H9 (cell line): ENCODE results near the gene XIRP2. TPM values are rescaled to one million over a fixed set of nuclear protein-coding genes. Genes with fewer than 3 reads are reported as not detected.

Source experiments
- DNase-seq: peaks from one replicate; pipeline ENCODE4 v3.0.0-alpha.2; 2017
- H2AFZ ChIP-seq: one replicate; pipeline ENCODE4 v1.6.1; 2013; ENCODE audit warnings: mild to moderate bottlenecking, low read length, control low read depth, moderate library complexity
- H2AK5ac ChIP-seq: 2 replicates; pipeline ENCODE4 v1.6.1; 2013; ENCODE audit warnings: low read length, control low read depth, mixed read lengths; ENCODE audit not compliant: insufficient read length
- H2BK120ac ChIP-seq: one replicate; pipeline ENCODE4 v1.6.1; 2013; ENCODE audit warnings: low read depth, mild to moderate bottlenecking, low read length, control low read depth, inconsistent platforms; ENCODE audit not compliant: poor library complexity, severe bottlenecking
- H2BK12ac ChIP-seq: 2 replicates; pipeline ENCODE4 v1.6.1; 2013; ENCODE audit warnings: low read length, control low read depth, mixed read lengths, low read depth; ENCODE audit not compliant: insufficient read length
- H2BK15ac ChIP-seq: 2 replicates; pipeline ENCODE4 v1.6.1; 2013; ENCODE audit warnings: low read depth, low read length, control low read depth
- H2BK20ac ChIP-seq: one replicate; pipeline ENCODE4 v1.6.1; 2013; ENCODE audit warnings: low read depth, mild to moderate bottlenecking, low read length, control low read depth, inconsistent platforms; ENCODE audit not compliant: poor library complexity, severe bottlenecking
- H2BK5ac ChIP-seq: 2 replicates; pipeline ENCODE4 v1.6.1; 2013; ENCODE audit warnings: low read length, control low read depth, mixed read lengths; ENCODE audit not compliant: insufficient read length
- H3K14ac ChIP-seq: 2 replicates; pipeline ENCODE4 v1.6.1; 2013; ENCODE audit warnings: low read length, control low read depth; ENCODE audit not compliant: insufficient read depth
- H3K18ac ChIP-seq: 2 replicates; pipeline ENCODE4 v1.6.1; 2013; ENCODE audit warnings: low read depth, mild to moderate bottlenecking, mixed read lengths, low read length, control low read depth; ENCODE audit not compliant: insufficient read length
- H3K23ac ChIP-seq: 2 replicates; pipeline ENCODE4 v1.6.1; 2013; ENCODE audit warnings: low read length, control low read depth, mixed read lengths, low read depth; ENCODE audit not compliant: insufficient read length
- H3K23me2 ChIP-seq: 2 replicates; pipeline ENCODE4 v1.6.1; 2013; ENCODE audit warnings: low read depth, mild to moderate bottlenecking, mixed read lengths, low read length, control low read depth; ENCODE audit not compliant: insufficient read length, poor library complexity, severe bottlenecking
- H3K27ac ChIP-seq: 2 replicates; pipeline ENCODE4 v1.5.1; 2013; ENCODE audit warnings: low read length, control low read depth, mixed read lengths, low read depth; ENCODE audit not compliant: insufficient read length
- H3K27me3 ChIP-seq: 2 replicates; pipeline ENCODE4 v1.6.1; 2013; ENCODE audit warnings: low read length, control low read depth, inconsistent platforms; ENCODE audit not compliant: insufficient read depth
- H3K4ac ChIP-seq: 2 replicates; pipeline ENCODE4 v1.6.1; 2013; ENCODE audit warnings: low read depth, mild to moderate bottlenecking, control low read depth, inconsistent platforms, low read length, moderate library complexity
- H3K4me1 ChIP-seq: 2 replicates; pipeline ENCODE4 v1.6.1; 2013; ENCODE audit warnings: low read length, control low read depth, inconsistent platforms; ENCODE audit not compliant: insufficient read depth
- H3K4me2 ChIP-seq: 2 replicates; pipeline ENCODE4 v1.6.1; 2013; ENCODE audit warnings: low read length, control low read depth, mixed read lengths; ENCODE audit not compliant: insufficient read length, insufficient read depth
- H3K56ac ChIP-seq: 2 replicates; pipeline ENCODE4 v1.6.1; 2013; ENCODE audit warnings: low read depth, mild to moderate bottlenecking, mixed read lengths, low read length, control low read depth; ENCODE audit not compliant: insufficient read length
- H3K79me1 ChIP-seq: 2 replicates; pipeline ENCODE4 v1.6.1; 2013; ENCODE audit warnings: low read depth, mild to moderate bottlenecking, moderate library complexity, low read length, control low read depth, inconsistent platforms; ENCODE audit not compliant: insufficient read depth, poor library complexity, severe bottlenecking
- H3K79me2 ChIP-seq: 2 replicates; pipeline ENCODE4 v1.6.1; 2013; ENCODE audit warnings: low read length, control low read depth, inconsistent platforms; ENCODE audit not compliant: insufficient read depth
- H3K9ac ChIP-seq: 2 replicates; pipeline ENCODE4 v1.6.1; 2013; ENCODE audit warnings: low read length, control low read depth, mixed read lengths; ENCODE audit not compliant: insufficient read length; ENCODE audit errors: extremely low read depth
- H3K9me3 ChIP-seq: one replicate; pipeline ENCODE4 v1.6.1; 2013; ENCODE audit warnings: low read depth, low read length, inconsistent platforms; ENCODE audit not compliant: control insufficient read depth
- H3T11ph ChIP-seq: one replicate; pipeline ENCODE4 v1.6.1; 2013; ENCODE audit warnings: mild to moderate bottlenecking, low read length, control low read depth, inconsistent platforms
- H4K20me1 ChIP-seq: one replicate; pipeline ENCODE4 v1.6.1; 2013; ENCODE audit not compliant: control insufficient read depth, insufficient read length, insufficient read depth
- H4K5ac ChIP-seq: 2 replicates; pipeline ENCODE4 v1.6.1; 2013; ENCODE audit warnings: low read depth, mild to moderate bottlenecking, mixed read lengths, low read length, control low read depth; ENCODE audit not compliant: insufficient read length
- H4K8ac ChIP-seq: replicated peaks from 2 replicates; pipeline ENCODE4 v1.6.1; 2013; ENCODE audit warnings: low read length, control low read depth, mixed read lengths, low read depth; ENCODE audit not compliant: insufficient read length
- H4K91ac ChIP-seq: 2 replicates; pipeline ENCODE4 v1.6.1; 2013; ENCODE audit warnings: low read depth, mild to moderate bottlenecking, moderate library complexity, mixed read lengths, low read length, control low read depth; ENCODE audit not compliant: insufficient read length
- H3K27ac Mint-ChIP-seq, 3 experiments: 2 replicates in 2 of 3; 3 replicates in 1 of 3; pipeline ENCODE4 v1.8.0; 2020 to 2021; ENCODE audit warnings: mixed read lengths in 3 of 3, mild to moderate bottlenecking in 1 of 3, moderate library complexity in 1 of 3
- H3K27me3 Mint-ChIP-seq: 2 replicates; pipeline ENCODE4 v1.8.0; 2021; ENCODE audit warnings: low read depth, mild to moderate bottlenecking, moderate library complexity, mixed read lengths
- H3K36me3 Mint-ChIP-seq, 3 experiments: 2 replicates in 2 of 3; 3 replicates in 1 of 3; pipeline ENCODE4 v1.8.0; 2020 to 2021; ENCODE audit warnings: low read depth in 3 of 3, mixed read lengths in 3 of 3; ENCODE audit not compliant: insufficient read depth in 1 of 3
- H3K4me1 Mint-ChIP-seq, 2 experiments: 2 replicates each; pipeline ENCODE4 v1.8.0; 2020; ENCODE audit warnings: mixed read lengths in 2 of 2
- H3K4me3 Mint-ChIP-seq, 2 experiments: 2 replicates in 1 of 2; 3 replicates in 1 of 2; pipeline ENCODE4 v1.8.0; 2020 to 2021; ENCODE audit warnings: mild to moderate bottlenecking in 2 of 2, mixed read lengths in 2 of 2, moderate library complexity in 1 of 2
- H3K9me3 Mint-ChIP-seq, 2 experiments: 2 replicates in 1 of 2; 3 replicates in 1 of 2; pipeline ENCODE4 v1.8.0; 2020; ENCODE audit warnings: mild to moderate bottlenecking in 2 of 2, mixed read lengths in 2 of 2, moderate library complexity in 1 of 2
- WGBS: extraction: QIAGEN DNeasy Blood & Tissue Kit; methylation state at CpG from one replicate; pipeline ENCODE4 v1.1.7; 2013; ENCODE audit warnings: missing lambda C conversion rate, low lambda C conversion rate, mixed read lengths; ENCODE audit not compliant: insufficient read length; ENCODE audit errors: extremely low coverage; 5-methylcytosine and 5-hydroxymethylcytosine counted together
- total RNA-seq: library from RNA; stranded (reverse); gene quantifications from 2 replicates; pipeline ENCODE4 v1.2.1, GENCODE V29; 2021
- TF ChIP-seq, protein P1 (sequence below): fragments of 200-600 bp; sonication (generic); conservative IDR thresholded peaks from 3 replicates; pipeline ENCODE4 v1.8.0; 2021; ENCODE audit warnings: antibody characterized with exemption, mild to moderate bottlenecking

The XIRP2 gene
- total RNA-seq, 1 experiment from 2014 or later = 0.07 TPM

DNA sequence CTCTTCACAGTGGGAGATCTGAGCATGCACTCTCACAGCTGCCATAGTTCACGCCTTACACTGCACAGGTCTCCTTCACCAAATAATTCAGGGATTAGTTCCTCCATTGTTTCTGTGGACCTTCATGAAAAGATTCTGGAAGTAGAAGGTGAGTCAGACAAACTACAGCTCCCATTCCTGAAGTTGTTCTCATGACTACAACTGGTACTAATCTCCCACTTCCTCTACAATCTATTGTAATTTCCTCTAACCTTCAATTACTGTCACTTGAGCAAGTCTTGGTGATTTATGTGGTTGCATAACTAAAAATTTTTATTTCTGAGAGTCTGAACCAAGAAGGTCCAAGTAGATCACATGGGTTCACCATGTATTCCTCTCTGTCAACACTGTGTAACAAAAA lies 128.7 kb downstream of the XIRP2 start:
- TF ChIP-seq, protein P1, sequence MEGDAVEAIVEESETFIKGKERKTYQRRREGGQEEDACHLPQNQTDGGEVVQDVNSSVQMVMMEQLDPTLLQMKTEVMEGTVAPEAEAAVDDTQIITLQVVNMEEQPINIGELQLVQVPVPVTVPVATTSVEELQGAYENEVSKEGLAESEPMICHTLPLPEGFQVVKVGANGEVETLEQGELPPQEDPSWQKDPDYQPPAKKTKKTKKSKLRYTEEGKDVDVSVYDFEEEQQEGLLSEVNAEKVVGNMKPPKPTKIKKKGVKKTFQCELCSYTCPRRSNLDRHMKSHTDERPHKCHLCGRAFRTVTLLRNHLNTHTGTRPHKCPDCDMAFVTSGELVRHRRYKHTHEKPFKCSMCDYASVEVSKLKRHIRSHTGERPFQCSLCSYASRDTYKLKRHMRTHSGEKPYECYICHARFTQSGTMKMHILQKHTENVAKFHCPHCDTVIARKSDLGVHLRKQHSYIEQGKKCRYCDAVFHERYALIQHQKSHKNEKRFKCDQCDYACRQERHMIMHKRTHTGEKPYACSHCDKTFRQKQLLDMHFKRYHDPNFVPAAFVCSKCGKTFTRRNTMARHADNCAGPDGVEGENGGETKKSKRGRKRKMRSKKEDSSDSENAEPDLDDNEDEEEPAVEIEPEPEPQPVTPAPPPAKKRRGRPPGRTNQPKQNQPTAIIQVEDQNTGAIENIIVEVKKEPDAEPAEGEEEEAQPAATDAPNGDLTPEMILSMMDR = no peak
- Mint-ChIP-seq H3K4me1 (no peaks in the 10 kb centered on the region), H3K36me3 (no peaks in the 10 kb centered on the region), H3K27me3 (no peaks in the 10 kb centered on the region), H3K9me3 (no peaks in the 10 kb centered on the region), H3K4me3 (no peak overlapping the region), H3K27ac (no peak overlapping the region)
- Histone ChIP-seq H3K23me2 (no peaks in the 10 kb centered on the region), H3K79me2 (no peaks in the 10 kb centered on the region), H2BK20ac (no peak overlapping the region), H2AK5ac (no peak overlapping the region), H2BK12ac (no peak overlapping the region), H3K79me1 (no peaks in the 10 kb centered on the region), H3T11ph (no peak overlapping the region), H3K56ac (no peak overlapping the region), H3K23ac (no peak overlapping the region), H3K27ac (no peak overlapping the region), H3K9me3 (no peaks in the 10 kb centered on the region), H2BK5ac (no peak overlapping the region), H3K9ac (no peak overlapping the region), H3K4me2 (no peak overlapping the region), H4K8ac (no peak overlapping the region), H3K27me3 (no peaks in the 10 kb centered on the region), H4K91ac (no peak overlapping the region), H2BK120ac (no peak overlapping the region), H4K20me1 (no peaks in the 10 kb centered on the region), H3K18ac (no peak overlapping the region), H3K4me1 (no peaks in the 10 kb centered on the region), H4K5ac (no peak overlapping the region), H3K14ac (no peak overlapping the region), H3K4ac (no peak overlapping the region), H2BK15ac (no peak overlapping the region), H2AFZ (no peak overlapping the region)
- no peak for DNase-seq
- no CpG with 5 or more reads among the region's 1 CpG for whole genome bisulfite sequencing
